HEK293 (cell line): ENCODE data around the gene RND1.

Source experiments
- CTCF ChIP-seq: fragments of 450-650 bp; formaldehyde crosslinking; IDR thresholded peaks from 2 replicates; pipeline ENCODE4 v1.5.1; 2016; ENCODE audit warnings: missing biosample characterization, missing genetic modification characterization
- IKZF3 ChIP-seq: fragments of 450-650 bp; IDR thresholded peaks from 2 replicates; pipeline ENCODE4 v1.5.0; 2018; ENCODE audit warnings: missing biosample characterization, mild to moderate bottlenecking, missing genetic modification characterization, moderate library complexity
- TRIM28 ChIP-seq: IDR thresholded peaks from 2 replicates; pipeline ENCODE4 v1.6.1; 2011; ENCODE audit warnings: low read length, control low read depth, borderline replicate concordance
- ZNF274 ChIP-seq, 2 experiments: fragments of 200-500 bp in 1 of 2; fragments of 450-650 bp in 1 of 2; sonication (Bioruptor generic) in 1 of 2; formaldehyde crosslinking in 1 of 2; IDR thresholded peaks; 2 replicates each; pipeline versions ENCODE4 v1.5.1 to v1.6.1; 2014 to 2016; ENCODE audit warnings: borderline replicate concordance in 1 of 2, inconsistent platforms in 1 of 2, low read length in 1 of 2, missing biosample characterization in 1 of 2, missing genetic modification characterization in 1 of 2
- ZNF426 ChIP-seq: fragments of 450-650 bp; formaldehyde crosslinking; IDR thresholded peaks from 2 replicates; pipeline ENCODE4 v1.5.1; 2017; ENCODE audit warnings: missing biosample characterization, missing genetic modification characterization, mild to moderate bottlenecking, inconsistent platforms, moderate library complexity
- TF ChIP-seq, protein P1 (sequence below): fragments of 450-650 bp; formaldehyde crosslinking; IDR thresholded peaks from 2 replicates; pipeline ENCODE4 v1.5.1; 2016; ENCODE audit warnings: missing biosample characterization, missing genetic modification characterization, low read depth

DNA sequence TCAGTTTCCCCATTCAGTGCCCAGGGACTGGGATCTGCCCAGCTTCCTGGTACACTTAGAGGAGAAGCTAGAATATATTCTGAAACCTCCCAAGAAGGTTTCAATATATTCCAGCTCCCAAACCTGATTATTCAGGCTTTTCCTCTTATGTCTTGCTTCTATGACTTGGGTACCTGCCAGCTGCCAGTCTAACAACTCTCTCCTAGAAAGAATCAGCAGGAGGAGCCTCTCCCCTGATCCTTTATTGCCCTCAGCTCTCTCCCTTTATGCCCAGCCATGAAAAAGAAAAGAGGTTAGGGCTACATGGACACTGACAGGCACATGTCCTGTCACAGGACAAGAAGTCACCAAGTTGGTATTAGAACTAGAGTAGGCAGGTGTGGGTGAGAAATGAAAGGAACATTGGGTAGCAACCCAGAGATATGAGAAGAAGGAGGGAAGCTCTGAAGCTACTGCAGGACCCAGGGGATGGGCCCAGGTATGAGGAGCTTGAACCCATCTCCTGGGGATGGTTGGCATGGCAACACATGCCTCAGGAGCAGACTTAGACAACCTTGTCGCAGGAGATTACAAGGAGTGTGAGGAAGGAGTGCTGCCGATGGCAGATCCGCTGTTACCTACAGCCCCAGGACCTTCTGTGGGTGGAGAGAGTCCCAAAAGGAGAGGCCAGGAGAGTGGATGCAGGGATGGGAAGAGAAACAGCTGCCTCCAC lies 49.4 kb downstream of the RND1 start:
- no peak for TF ChIP-seq ZNF426 (tag by site-specific recombination)
- no peak for TF ChIP-seq CTCF (tag by site-specific recombination)
- TF ChIP-seq ZNF274 (IDR thresholded peaks at IDR 0.05; ENCODE audit: low read length): no peak
- no peak for TF ChIP-seq ZNF274 (tag by site-specific recombination; IDR thresholded peaks at IDR 0.05; ENCODE audit: borderline replicate concordance)
- no peak for TF ChIP-seq IKZF3
- no peak for TF ChIP-seq TRIM28
- TF ChIP-seq, protein P1, sequence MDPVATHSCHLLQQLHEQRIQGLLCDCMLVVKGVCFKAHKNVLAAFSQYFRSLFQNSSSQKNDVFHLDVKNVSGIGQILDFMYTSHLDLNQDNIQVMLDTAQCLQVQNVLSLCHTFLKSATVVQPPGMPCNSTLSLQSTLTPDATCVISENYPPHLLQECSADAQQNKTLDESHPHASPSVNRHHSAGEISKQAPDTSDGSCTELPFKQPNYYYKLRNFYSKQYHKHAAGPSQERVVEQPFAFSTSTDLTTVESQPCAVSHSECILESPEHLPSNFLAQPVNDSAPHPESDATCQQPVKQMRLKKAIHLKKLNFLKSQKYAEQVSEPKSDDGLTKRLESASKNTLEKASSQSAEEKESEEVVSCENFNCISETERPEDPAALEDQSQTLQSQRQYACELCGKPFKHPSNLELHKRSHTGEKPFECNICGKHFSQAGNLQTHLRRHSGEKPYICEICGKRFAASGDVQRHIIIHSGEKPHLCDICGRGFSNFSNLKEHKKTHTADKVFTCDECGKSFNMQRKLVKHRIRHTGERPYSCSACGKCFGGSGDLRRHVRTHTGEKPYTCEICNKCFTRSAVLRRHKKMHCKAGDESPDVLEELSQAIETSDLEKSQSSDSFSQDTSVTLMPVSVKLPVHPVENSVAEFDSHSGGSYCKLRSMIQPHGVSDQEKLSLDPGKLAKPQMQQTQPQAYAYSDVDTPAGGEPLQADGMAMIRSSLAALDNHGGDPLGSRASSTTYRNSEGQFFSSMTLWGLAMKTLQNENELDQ (tag by site-specific recombination): no peak
